ENCODE measurements around the gene TRIM66.

- TF ChIP-seq CHD4 (IDR thresholded peaks at IDR 0.05; ENCODE audit: borderline replicate concordance) (no peak), RCOR1 (IDR thresholded peaks at IDR 0.05; ENCODE audit: low read depth, low read length) (no peak), CTCF (IDR thresholded peaks at IDR 0.05) (no peak)
Observed at GRCh38 chr11:8722809-8723208, 40.3 kb upstream of the TRIM66 start.
